GM19452 (cell line): Measurements from ENCODE around the gene CD34.
A peak's percentile ranks its signal among the peaks of the same experiment; 100 is the strongest.
"Not testable (repeated sequence)": the region's sequence is repeated elsewhere in the genome, so short reads cannot be mapped to it uniquely, and the experiment has no call there.

Source experiments
- ATAC-seq: cut with Tn5 transposase; IDR thresholded peaks from one replicate; pipeline ENCODE4 v1.9.1; 2021; ENCODE audit not compliant: unreplicated experiment

Gene CD34, protein sequence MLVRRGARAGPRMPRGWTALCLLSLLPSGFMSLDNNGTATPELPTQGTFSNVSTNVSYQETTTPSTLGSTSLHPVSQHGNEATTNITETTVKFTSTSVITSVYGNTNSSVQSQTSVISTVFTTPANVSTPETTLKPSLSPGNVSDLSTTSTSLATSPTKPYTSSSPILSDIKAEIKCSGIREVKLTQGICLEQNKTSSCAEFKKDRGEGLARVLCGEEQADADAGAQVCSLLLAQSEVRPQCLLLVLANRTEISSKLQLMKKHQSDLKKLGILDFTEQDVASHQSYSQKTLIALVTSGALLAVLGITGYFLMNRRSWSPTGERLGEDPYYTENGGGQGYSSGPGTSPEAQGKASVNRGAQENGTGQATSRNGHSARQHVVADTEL

DNA sequence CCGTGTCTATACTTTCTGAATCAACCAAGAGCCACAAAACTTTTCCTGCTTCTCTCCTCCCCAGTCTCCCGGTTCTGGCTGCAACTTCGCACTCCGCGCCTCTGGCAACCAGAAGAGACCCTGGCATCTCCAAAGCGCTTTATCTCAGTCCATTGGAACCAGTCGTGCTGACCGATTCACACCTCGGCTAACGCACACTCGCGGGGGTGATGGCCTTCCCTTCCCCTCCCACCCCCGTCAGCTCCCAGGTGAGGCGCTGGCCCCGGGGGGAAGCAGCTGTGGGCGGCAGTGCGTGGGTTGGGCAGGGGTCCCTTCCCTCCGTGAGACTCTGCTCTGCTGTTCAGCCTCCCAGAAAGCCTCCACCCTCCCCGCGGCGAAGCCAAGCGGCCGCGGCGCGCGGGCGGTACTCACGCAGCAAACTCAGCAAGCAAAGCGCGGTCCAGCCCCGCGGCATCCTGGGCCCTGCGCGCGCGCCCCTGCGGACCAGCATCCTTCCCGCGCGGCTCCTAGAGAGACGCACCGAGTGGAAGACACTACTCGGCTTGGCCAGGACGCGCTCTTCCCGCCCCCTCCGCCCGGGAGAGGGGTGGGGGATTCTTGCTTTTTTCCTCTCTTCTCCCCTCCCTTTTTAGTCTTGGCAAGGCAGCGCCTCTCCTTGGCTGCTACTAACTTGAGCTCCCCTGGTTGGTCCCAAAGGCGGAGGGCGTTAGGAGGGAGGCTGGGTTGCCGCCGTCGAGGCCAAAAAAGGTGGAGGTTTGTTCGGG, at the start of gene CD34:
TSS of gene CD34 (minus strand) at position 535 of the 764 bp plus-strand sequence. CDS start at position 490, 45 bp downstream.
- ATAC-seq: no peak

DNA sequence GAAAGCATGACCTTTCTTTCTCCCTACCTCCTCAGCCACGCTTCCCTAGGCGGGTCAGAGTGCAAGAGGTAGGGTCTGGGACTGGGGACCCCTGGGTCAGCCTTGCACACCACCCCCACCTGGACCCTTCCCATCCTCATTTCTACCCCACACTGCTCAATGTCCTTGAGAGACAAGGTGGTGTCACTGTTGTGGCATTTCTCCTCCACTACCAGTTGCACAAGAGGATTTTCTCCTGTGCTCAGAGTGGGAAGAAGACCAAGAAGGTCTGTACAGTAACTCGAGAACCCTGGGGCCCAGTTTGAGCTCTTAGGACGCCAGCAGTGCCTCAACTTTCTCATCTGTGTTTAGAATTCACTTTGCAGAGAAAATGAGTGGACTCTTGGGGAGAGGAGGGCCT, 49.4 kb upstream of the CD34 start:
- no peak for ATAC-seq

DNA sequence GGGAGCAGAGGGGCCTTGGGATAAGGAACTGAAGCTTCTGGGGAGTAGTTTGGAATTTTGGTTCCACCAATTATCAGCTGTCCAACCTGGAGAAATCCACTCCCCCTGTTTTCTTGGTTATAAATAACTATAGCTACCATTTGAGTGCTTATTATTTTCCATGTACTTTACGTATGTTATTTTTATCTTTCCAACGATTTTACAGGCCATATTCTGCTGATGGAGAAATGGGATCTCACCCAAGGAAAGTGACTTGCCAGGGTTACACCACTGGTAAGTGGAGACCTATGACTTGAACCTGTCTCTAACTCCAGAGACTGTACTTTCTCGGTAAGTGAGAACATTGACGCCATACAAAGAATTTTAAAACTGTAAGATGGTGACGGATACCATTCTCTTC, 49.0 kb upstream of the CD34 start:
- no peak for ATAC-seq

DNA sequence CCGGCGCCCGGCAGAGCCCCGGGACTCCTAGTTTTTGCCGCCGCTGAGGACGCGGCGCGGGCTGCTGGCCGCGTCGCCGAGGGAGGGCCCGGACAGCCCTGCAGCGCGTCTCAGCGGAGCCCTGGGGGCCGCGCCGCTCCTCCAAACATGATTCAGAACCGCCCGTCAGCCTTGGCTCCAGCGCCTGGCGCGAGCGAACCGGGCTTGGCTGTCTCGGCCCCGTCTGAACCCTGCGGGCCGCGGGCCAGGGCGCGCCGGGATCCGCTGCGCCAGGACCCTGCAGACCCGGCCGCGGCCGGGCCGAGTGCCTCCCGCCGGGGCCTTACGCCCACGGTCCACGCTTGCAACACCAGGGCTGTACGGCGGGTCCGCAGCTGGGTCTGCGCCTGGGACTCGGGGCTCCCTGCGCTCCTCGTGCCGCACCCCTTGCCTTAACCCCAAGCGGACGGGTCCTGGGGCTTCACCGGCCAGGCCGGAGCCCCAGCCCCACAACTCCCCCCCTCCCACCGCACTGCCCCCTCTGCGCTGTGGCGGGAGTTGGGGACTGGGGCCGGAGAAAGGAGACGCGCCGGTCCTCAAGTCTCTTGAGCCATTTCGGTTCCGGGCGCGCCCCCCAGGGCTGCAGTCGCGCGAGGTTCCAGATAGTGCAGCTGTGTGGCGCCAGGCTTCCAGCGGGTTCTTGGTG, 48.4 kb upstream of the CD34 start:
- no peak for ATAC-seq

DNA sequence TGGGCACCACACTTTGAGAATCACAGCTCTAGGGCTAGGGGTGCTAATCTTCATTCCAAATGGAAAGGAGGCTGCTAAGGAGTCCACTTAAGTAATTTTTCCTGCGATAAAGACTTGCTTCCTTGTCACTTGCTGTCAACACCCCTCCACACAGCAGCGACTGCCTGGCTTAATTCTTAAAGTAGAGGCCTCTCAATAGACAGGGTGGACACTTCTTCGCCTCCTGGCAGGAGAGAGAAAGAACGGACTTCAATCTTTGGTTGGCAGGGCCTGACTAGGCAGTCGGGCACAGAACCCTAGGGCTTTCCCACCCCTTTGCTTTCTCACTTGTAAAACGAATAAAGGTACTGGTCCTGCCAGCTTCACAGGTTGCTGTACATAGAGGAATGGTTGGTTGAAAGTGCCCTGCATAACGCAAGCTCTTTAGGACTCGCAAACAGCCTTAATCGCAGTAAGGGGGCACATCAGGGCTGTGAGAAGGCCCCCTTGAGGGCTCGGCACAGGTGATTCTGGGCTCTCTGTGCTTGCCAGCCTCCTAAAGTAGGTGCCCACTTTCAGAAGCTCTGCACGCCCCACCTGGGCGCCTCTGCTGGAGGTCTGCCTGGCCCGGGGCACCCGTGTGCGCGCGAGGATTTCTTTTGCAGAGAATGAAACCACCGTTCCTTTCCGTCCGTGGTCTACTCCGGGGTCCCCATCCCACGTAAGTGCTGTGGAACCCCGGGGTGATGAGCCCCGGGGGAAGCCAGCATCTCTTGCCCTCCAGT, 47.6 kb upstream of the CD34 start:
- ATAC-seq: no peak

DNA sequence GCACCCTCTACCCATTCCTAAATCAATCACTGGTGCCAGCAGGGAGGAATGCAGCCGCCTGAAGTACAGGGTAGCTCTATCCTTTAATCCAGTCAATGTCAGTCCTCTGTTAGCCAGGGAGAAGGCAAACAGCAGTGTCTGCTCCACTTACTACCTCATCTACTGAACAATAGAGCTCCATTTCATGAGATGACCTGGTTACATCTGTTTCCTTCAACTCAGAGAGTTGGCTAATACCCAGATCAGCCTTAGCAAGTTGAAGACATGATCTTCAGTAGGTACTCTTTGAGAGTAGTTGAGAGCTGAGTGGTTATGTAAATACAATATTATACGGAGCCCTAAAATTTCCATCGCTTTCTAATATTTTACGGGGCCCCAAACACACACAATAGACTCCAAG, 46.1 kb upstream of the CD34 start:
- no peak for ATAC-seq

DNA sequence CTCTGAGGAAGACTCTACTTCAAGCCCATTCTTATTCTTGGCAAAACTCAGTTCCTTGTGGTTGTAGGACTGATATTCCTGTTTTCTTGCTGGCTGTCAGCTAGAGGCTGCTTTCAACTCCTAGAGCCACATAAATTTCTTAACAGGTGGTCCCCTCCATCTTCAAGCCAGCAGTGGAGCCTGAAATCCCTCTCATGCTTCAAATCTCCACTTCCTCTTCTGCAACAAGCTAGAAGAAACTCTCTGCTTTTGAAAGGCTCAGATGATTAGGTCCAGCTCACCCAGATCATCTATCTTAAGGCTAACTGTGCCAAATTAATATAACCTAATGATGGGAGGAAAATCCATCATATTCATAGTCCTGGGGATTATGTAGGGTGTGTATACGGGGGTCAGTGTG, 43.2 kb upstream of the CD34 start:
- no peak for ATAC-seq

DNA sequence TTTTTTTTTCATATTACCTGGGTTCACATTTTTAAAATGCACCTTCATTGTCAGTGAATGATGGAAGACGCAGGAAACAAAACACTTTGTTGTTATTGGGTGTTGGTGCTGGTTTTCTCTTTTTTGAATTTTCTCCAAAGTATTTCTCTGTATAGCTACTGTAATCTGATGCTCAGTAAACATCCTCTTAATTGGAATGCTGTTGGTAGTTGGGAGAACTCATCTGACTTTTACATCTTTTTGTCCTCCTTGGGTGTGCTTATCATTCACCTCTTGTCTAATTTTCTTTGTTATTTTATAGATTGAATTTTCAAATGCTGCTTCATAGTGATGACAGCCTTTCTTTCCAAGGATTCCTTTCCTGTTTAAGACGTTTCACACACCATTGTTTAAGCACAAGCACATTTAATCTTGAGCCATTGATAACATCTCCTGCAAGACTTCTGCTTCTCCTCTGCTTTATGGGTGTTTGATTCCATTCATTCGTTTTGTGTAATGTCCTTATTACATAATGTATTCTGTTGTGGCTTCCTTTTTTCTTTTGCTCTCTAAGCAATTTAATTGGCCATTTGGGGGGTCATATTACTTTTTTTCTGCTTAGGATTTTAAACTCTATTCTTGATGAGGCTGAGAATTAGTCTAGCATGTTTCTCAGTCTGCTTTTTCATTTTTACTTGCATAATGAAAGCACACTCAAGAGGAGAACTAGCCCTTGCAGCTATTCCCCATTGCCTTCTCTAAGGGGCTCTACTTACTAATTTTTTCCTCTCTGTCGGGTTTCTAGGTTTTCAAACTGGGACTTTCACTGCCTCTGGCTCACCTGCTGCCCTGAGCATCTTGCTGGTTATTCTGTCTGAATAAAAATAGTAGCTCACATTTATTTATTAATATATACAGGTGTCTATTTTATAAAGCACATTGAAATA, 42.0 kb upstream of the CD34 start:
- no peak for ATAC-seq

DNA sequence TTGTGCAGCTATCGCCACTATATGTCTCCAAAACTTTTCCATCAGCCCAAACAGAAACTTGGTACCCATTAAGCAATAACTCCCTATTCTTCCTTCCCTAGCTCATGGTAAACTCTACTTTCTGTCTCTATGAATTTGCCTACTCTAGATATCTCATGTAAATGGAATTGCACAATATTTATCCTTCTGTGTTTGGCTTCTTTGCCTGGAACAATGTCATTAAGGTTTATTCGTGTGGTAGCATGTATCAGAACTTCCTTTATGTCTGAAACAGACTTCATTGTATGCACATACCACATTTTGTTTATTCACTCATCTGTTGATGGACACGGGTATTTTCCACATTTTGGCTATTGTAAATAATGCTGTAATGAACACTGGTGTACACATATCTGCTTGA, 40.7 kb upstream of the CD34 start:
- ATAC-seq: no peak

DNA sequence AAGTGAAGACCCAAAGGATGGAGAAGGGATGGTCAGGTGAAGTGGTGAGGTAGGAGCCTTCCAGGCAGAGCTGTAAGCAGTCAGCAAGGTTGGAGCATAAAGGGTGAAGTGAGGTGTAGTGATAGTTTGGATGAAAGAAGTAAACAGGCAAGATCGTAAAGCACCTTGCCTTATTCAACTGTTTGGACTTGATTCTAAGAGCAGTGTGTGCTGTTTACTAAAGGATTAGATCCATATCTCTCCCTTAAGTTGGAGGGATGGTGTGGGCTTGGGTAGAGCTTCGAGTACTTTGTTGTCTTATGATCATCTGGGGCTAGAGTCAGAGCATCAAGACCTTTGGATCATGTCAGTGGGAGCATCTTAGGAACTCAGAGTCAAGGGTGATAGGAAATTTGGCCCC, 39.8 kb upstream of the CD34 start:
- no peak for ATAC-seq

DNA sequence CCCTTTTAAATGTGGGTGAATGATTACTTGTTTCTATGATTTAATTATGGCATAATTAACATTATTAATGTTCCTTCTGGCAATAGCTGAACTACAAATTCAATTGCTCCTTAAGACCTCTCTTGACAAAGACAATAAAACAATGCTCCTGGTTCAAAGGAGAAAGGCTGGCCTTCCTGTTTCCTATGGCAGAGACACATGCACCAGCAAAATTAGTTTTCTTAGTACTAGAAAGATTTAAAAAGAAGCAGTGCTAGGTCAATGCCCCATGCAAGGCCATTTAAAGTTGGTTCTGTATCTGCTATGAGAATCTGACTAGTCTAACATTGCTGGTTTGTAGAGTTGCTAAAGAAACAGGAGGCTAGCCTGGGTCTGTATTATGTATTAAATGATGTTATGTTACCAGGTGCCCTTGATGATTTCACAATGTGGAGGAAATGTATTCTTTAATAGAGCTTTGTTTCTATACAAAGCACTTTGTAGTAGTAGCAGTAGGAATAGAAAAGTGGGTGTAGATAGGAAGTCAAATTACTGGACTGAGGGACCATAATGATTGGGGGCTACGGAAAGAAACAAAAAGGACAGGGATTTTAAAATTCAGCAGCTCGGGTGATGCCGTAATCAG, 38.8 kb upstream of the CD34 start:
- no peak for ATAC-seq

DNA sequence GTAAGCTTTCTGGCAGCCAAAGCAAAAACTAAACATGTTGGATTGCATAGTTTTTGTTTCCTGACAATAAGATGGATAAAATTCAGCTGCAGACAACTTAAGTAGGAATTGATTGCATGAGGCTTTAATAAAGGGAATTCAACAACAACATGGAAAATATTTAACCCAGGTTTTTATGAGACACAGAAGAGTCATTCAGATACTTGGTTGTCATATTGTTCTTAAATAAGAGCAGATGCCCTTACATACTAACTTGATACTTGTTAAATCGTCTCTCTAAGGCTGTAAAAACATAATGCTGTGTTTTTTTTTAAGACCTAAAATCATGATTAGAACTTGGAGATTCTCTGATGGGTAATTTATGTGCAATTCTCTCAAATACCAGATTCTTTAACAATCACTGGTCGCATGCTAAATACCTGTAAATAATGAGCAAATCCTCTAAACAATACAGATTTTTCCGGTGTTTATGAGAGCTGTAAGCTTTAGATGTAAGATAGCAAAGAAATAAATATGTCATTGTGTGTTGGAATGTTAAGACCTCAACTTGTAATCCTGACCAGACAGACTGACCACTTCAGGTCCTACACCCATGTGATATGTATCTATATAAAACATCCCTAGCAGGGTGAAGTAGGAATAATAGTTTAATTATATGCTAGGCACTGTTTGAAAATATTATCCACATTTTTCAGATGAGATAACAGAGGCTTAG, 37.8 kb upstream of the CD34 start:
- no peak for ATAC-seq

DNA sequence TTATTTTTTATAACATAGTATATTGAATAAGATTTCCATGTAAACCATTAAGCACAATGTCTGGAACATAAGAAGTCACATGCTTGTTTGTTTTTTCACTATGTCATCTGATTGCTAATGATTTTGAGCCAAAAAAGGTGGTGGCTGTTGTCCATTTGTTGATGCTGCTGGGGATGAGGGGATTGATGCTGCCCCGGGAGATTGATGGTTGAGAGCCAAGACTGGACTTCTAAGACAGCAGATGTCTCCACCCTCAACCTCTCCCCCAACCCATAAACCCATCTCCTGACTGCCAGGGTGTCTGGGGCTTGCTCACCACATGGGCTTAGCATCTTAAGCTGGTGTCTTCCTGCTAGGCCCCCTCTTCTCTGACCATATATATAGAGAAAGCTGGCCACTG, 35.8 kb upstream of the CD34 start:
- no peak for ATAC-seq

DNA sequence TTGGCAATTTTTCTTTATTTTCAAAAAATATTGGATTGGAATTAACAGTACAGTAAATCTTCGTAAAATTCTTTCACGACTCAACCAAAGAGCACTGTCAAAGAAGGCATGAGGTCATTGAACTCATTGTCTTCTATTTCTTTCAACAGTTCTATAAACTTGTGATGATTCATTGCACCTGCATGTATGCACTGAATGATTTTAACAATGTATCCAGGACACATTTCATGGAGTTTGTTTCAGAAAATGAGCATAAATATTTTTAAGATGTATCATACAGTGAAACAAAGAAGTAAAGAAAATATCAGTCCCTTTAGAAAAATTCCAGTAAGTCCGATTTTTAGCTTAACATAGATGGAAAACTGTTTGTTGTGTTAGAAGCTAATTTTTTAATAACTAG, 33.6 kb upstream of the CD34 start:
- ATAC-seq: no peak

DNA sequence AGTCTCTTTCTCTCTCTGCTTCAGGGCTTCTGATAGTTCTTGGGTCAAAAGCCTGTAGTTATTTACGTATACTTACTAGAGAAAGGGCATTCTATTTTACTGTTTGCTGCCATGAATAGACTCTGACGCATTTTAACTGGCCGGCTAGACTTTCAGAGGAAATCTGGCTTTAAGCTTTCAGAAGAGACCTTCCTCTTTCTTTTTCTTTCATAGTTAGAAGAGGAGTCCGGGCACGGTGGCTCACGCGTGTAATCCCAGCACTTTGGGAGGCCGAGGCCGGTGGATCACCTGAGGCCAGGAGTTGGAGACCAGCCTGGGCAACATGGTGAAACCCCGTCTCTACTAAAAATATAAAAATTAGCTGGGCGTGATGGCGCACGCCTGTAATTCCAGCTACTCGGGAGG, 31.4 kb upstream of the CD34 start:
- ATAC-seq: not testable (repeated sequence)

DNA sequence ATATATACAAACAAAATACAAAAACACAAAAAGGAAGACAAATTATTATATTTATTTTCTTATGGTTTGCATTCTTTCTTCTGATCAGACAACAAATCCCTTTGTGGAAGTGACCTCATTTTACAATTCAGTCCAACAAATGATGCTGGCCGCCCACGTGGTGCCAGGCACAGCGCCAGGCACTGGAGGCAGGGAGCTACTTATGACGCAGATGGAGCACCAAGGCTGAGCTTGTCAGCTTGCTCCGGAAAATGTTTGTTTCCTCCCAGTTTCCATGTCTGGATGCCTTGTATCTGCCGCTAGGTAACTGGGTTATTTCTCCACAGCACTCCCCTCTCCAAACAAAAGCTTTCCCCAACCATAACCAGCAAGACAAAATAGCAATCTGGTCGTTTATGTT, 30.7 kb upstream of the CD34 start:
- no peak for ATAC-seq

DNA sequence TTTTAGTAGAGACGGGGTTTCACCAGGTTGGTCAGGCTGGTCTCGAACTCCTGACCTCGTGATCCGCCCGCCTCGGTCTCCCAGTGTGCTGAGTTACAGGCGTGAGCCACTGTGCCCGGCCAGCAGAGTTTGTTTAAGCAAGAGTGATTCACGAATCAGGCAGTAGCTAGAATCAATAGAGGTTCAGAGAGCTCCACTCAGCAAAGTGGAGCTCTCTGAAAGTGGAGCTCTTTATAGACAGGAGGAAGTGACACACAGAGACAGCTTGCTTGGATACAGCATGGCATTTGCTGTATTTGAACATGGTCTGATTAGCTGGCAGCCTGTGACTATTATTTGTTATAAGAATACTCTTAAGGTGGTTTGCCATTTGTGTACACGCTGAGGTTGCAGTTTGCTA, 27.1 kb upstream of the CD34 start:
- no peak for ATAC-seq

DNA sequence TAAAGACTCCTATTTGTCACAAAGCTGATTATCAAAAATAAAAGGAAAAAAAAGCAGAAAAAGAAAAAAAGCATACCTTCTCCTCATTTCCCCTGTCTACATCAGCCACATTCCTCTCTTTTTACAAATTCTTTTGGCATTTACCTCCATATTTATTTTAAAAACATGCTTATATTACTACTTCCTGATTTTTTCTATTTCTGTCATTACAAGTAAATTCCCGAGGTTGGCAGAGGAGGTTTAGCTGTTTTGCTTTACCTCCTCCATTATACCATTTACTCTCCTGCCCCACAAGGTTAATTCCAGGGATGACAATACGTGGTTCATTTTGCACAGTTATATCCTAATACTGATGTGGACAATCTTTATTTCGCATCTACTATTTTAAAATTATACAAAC, 26.3 kb upstream of the CD34 start:
- ATAC-seq: no peak

DNA sequence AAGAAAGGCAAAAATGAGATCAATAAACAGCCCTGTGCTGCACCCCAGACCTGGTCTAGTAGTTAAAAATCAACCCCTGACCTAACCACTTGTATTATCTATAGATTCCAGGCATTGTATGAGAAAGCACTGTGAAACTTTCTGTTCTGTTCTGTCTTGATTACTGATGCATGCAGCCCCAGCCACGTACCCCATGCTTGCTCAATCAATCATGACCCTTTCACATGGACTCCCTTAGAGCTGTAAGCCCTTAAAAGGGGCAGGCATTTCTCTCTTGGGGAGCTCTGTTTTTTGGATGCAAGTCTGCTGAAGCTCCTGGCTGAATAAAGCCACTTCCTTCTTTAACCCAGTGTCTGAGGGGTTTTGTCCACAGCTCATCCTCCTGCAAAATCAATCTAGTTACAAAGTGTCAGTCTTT, 24.2 kb upstream of the CD34 start:
- peak; percentile 96 for ATAC-seq
